ENCODE results near the gene DMRT3.

DMRT3 gene

DNA sequence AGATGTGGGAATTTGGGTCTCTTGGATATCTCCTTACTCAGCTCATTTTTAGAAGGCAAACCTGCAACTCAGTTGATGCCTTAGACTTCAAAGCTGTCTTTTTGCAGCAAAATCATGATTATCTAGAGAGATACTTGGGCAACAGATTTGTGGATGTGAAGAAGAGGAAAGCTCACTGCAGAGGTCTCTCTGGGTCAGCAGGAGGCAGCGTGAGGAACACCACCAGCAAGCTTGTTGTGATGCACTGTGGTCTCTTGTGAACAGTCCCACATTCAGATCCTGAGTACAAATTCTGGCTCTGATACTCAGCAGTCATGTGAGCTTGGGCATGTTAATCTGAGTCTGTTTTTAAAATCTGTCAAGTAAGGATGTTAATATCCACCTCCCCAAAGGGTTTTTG is 26.3 kb upstream of the DMRT3 start:
- H3K27ac ChIP-seq (replicated peaks), result no peak overlapping the region
- DNase-seq (ENCODE audit: low read depth in 1 of 2, low spot score in 1 of 2), result no peak
- no peak overlapping the region for H3K4me3 ChIP-seq (replicated peaks; ENCODE audit: insufficient read depth, low read length)
- TF ChIP-seq, protein P1, sequence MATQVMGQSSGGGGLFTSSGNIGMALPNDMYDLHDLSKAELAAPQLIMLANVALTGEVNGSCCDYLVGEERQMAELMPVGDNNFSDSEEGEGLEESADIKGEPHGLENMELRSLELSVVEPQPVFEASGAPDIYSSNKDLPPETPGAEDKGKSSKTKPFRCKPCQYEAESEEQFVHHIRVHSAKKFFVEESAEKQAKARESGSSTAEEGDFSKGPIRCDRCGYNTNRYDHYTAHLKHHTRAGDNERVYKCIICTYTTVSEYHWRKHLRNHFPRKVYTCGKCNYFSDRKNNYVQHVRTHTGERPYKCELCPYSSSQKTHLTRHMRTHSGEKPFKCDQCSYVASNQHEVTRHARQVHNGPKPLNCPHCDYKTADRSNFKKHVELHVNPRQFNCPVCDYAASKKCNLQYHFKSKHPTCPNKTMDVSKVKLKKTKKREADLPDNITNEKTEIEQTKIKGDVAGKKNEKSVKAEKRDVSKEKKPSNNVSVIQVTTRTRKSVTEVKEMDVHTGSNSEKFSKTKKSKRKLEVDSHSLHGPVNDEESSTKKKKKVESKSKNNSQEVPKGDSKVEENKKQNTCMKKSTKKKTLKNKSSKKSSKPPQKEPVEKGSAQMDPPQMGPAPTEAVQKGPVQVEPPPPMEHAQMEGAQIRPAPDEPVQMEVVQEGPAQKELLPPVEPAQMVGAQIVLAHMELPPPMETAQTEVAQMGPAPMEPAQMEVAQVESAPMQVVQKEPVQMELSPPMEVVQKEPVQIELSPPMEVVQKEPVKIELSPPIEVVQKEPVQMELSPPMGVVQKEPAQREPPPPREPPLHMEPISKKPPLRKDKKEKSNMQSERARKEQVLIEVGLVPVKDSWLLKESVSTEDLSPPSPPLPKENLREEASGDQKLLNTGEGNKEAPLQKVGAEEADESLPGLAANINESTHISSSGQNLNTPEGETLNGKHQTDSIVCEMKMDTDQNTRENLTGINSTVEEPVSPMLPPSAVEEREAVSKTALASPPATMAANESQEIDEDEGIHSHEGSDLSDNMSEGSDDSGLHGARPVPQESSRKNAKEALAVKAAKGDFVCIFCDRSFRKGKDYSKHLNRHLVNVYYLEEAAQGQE (IDR thresholded peaks at IDR 0.05; ENCODE audit: insufficient replicate concordance, low read depth), result no peak
- TF ChIP-seq SPI1 (IDR thresholded peaks at IDR 0.05; ENCODE audit: borderline replicate concordance, low read depth) (no peak), GABPA (IDR thresholded peaks at IDR 0.05; ENCODE audit: low read depth) (no peak), POLR2AphosphoS5 (IDR thresholded peaks at IDR 0.05; ENCODE audit: low read depth) (no peak)
- TF ChIP-seq, protein P2, sequence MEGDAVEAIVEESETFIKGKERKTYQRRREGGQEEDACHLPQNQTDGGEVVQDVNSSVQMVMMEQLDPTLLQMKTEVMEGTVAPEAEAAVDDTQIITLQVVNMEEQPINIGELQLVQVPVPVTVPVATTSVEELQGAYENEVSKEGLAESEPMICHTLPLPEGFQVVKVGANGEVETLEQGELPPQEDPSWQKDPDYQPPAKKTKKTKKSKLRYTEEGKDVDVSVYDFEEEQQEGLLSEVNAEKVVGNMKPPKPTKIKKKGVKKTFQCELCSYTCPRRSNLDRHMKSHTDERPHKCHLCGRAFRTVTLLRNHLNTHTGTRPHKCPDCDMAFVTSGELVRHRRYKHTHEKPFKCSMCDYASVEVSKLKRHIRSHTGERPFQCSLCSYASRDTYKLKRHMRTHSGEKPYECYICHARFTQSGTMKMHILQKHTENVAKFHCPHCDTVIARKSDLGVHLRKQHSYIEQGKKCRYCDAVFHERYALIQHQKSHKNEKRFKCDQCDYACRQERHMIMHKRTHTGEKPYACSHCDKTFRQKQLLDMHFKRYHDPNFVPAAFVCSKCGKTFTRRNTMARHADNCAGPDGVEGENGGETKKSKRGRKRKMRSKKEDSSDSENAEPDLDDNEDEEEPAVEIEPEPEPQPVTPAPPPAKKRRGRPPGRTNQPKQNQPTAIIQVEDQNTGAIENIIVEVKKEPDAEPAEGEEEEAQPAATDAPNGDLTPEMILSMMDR (IDR thresholded peaks at IDR 0.05; ENCODE audit: insufficient read depth, low read length), result no peak
- no peaks in the 10 kb centered on the region for H3K27me3 ChIP-seq (ENCODE audit: insufficient read depth, poor library complexity, severe bottlenecking)

DNA sequence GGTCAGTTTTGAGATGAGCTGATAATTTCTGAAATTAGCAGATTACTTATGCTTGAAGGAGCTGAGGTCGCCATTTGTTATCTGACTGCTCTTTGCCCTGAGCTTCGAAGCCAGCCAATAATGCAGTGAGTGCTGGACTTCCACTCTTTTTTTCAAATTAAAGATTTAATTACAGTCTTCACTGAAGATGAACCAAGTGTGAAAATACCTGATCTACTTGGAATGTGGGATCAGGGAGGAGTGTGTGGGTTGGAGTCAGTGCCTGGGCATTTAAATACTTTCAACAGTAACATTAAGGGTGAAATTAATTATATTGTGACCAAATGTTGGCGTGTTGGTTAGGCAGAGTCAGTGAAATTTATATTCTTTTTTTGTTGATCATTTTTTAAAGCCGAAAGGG is 23.9 kb upstream of the DMRT3 start:
- Histone ChIP-seq H3K4me3 (replicated peaks; ENCODE audit: insufficient read depth, low read length) (no peak overlapping the region), H3K27ac (replicated peaks) (no peak overlapping the region), H3K27me3 (ENCODE audit: insufficient read depth, poor library complexity, severe bottlenecking) (no peaks in the 10 kb centered on the region)
- DNase-seq (ENCODE audit: low read depth in 1 of 2, low spot score in 1 of 2), result no peak
- TF ChIP-seq POLR2AphosphoS5 (IDR thresholded peaks at IDR 0.05; ENCODE audit: low read depth) (no peak), SPI1 (IDR thresholded peaks at IDR 0.05; ENCODE audit: borderline replicate concordance, low read depth) (no peak), GABPA (IDR thresholded peaks at IDR 0.05; ENCODE audit: low read depth) (no peak)
- TF ChIP-seq, protein P1 (IDR thresholded peaks at IDR 0.05; ENCODE audit: insufficient replicate concordance, low read depth), result no peak
- TF ChIP-seq, protein P2 (IDR thresholded peaks at IDR 0.05; ENCODE audit: insufficient read depth, low read length), result no peak

DNA sequence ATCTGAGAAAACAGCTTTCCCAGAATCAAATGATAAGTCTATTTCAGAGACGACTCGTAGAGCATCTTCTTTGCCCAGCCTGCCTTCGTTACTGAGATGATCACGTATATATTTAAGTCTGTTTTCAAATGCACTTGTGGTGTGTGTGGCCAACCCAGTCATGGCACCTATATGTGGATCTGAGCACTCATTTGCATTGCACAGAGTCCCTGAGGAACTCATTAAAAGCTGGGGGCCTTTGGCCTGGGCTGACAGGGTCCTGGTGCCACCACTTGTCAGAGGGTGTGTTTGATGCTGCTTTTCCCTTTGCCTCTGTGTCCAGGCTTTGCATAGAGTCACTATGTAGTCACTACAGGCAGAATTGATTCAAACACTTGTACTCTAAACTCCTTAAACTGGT is 17.4 kb upstream of the DMRT3 start:
- Histone ChIP-seq H3K27me3 (ENCODE audit: insufficient read depth, poor library complexity, severe bottlenecking) (peaks cover 2% of the 10 kb centered on the region), H3K4me3 (replicated peaks; ENCODE audit: insufficient read depth, low read length) (no peak overlapping the region), H3K27ac (replicated peaks) (no peak overlapping the region)
- DNase-seq (ENCODE audit: low read depth in 1 of 2, low spot score in 1 of 2), result no peak
- TF ChIP-seq, protein P1 (IDR thresholded peaks at IDR 0.05; ENCODE audit: insufficient replicate concordance, low read depth), result no peak
- TF ChIP-seq POLR2AphosphoS5 (IDR thresholded peaks at IDR 0.05; ENCODE audit: low read depth) (no peak), SPI1 (IDR thresholded peaks at IDR 0.05; ENCODE audit: borderline replicate concordance, low read depth) (no peak), GABPA (IDR thresholded peaks at IDR 0.05; ENCODE audit: low read depth) (no peak)
- TF ChIP-seq, protein P2 (IDR thresholded peaks at IDR 0.05; ENCODE audit: insufficient read depth, low read length), result no peak
